GM12878 (cell line): ENCODE measurements around the gene WSCD2. TPM values are rescaled to one million over a fixed set of nuclear protein-coding genes. Genes with fewer than 3 reads are reported as not detected.

Source experiments
- ATAC-seq: fragments of 200-7000 bp; cut with Tn5 transposase; 3 replicates; pipeline ENCODE4 v1.9.1; 2020; ENCODE audit warnings: mild to moderate bottlenecking, moderate library complexity
- BruUV-seq: library from RNA; stranded (reverse); fragments of 400-500 nt; replicated peaks from 2 replicates; lab custom pipeline; 2021; lab: Mats Ljungman, UMichigan
- CTCF ChIA-PET: fragments of 300-600 bp; sonication (Branson Sonifier 250); formaldehyde crosslinking; extraction: SDS; loops from one replicate; lab custom pipeline; 2021; ENCODE audit warnings: inconsistent platforms; lab: Yijun Ruan, JAX
- POLR2A ChIA-PET: fragments of 350-600 bp; formaldehyde crosslinking; extraction: SDS; loops from one replicate; lab custom pipeline; 2021; ENCODE audit warnings: inconsistent platforms; lab: Charles Lee
- RAD21 ChIA-PET: fragments of 300-600 bp; sonication (Branson Sonifier 250); formaldehyde crosslinking; loops from one replicate; lab custom pipeline; 2023; ENCODE audit warnings: antibody characterized with exemption; ENCODE audit not compliant: unreplicated experiment; lab: Charles Lee
- SMC1A ChIA-PET: fragments of 300-600 bp; sonication (Branson Sonifier 250); formaldehyde crosslinking; loops from one replicate; lab custom pipeline; 2023; ENCODE audit not compliant: unreplicated experiment, uncharacterized antibody; lab: Charles Lee
- DNase-seq: peaks from one replicate; pipeline ENCODE4 v3.0.0-alpha.2; 2011; ENCODE audit warnings: low read depth, low spot score
- FAIRE-seq: peaks from 3 replicates; lab custom pipeline; 2011; peaks lifted over from hg19 to GRCh38; lab: Jason Lieb, UNC
- H2AFZ ChIP-seq: 2 replicates; pipeline ENCODE4 v1.6.0; 2011; ENCODE audit warnings: low read depth, low read length, control low read depth; ENCODE audit not compliant: control insufficient read depth
- H3K27ac ChIP-seq: 2 replicates; pipeline ENCODE4 v1.5.1; 2011; ENCODE audit warnings: control low read depth; ENCODE audit not compliant: control insufficient read depth, insufficient read depth
- H3K27me3 ChIP-seq, 2 experiments: replicated peaks in 1 of 2; 2 replicates each; pipeline versions ENCODE4 v1.6.0 to v1.6.1; 2011; ENCODE audit warnings: low read length in 1 of 2; ENCODE audit not compliant: control insufficient read depth in 2 of 2, insufficient read depth in 2 of 2
- H3K36me3 ChIP-seq, 2 experiments: 2 replicates each; pipeline ENCODE4 v1.5.1; 2011; ENCODE audit warnings: low read length in 1 of 2; ENCODE audit not compliant: control insufficient read depth in 2 of 2, insufficient read depth in 2 of 2
- H3K4me1 ChIP-seq: 2 replicates; pipeline ENCODE4 v1.6.1; 2011; ENCODE audit warnings: mild to moderate bottlenecking, low read length, moderate library complexity, mixed read lengths; ENCODE audit not compliant: control insufficient read depth, insufficient read depth
- H3K4me2 ChIP-seq: 2 replicates; pipeline ENCODE4 v1.6.0; 2011; ENCODE audit warnings: control low read depth; ENCODE audit not compliant: control insufficient read depth, insufficient read depth
- H3K4me3 ChIP-seq: fragments of 200-600 bp; sonication (generic); 2 replicates; pipeline ENCODE4 v1.5.1; 2016
- H3K79me2 ChIP-seq: 2 replicates; pipeline ENCODE4 v1.6.0; 2011; ENCODE audit warnings: low read length; ENCODE audit not compliant: control insufficient read depth, insufficient read depth
- H3K9ac ChIP-seq: 2 replicates; pipeline ENCODE4 v1.8.0; 2011; ENCODE audit warnings: low read length, control low read depth, mixed read lengths; ENCODE audit not compliant: control insufficient read depth, insufficient read depth
- H3K9me3 ChIP-seq: replicated peaks from 3 replicates; pipeline ENCODE4 v1.5.1; 2011; ENCODE audit warnings: mild to moderate bottlenecking, low read length; ENCODE audit not compliant: control insufficient read depth, insufficient read depth
- H4K20me1 ChIP-seq: 2 replicates; pipeline ENCODE4 v1.6.0; 2011; ENCODE audit not compliant: control insufficient read depth, insufficient read depth
- ATF7 ChIP-seq: fragments of 450-650 bp; IDR thresholded peaks from 2 replicates; pipeline ENCODE4 v1.6.1; 2016; ENCODE audit warnings: low read depth, mild to moderate bottlenecking
- CEBPB ChIP-seq, 2 experiments: fragments of 150-350 bp in 1 of 2; IDR thresholded peaks; 2 replicates each; pipeline ENCODE4 v1.6.1; 2012 to 2014; ENCODE audit warnings: low read depth in 2 of 2, low read length in 2 of 2, borderline replicate concordance in 1 of 2, inconsistent platforms in 1 of 2
- E2F8 ChIP-seq: fragments of 450-650 bp; IDR thresholded peaks from 2 replicates; pipeline ENCODE4 v1.6.1; 2018; ENCODE audit warnings: mild to moderate bottlenecking, low read depth, moderate library complexity; ENCODE audit not compliant: partially characterized antibody
- ELK1 ChIP-seq: IDR thresholded peaks from 2 replicates; pipeline ENCODE4 v1.6.1; 2012; ENCODE audit warnings: low read depth, low read length, improper control_type of control experiment
- ESRRA ChIP-seq: IDR thresholded peaks from 2 replicates; pipeline ENCODE4 v1.6.1; 2012; ENCODE audit warnings: mild to moderate bottlenecking, low read length, improper control_type of control experiment
- EZH2 ChIP-seq: IDR thresholded peaks from 2 replicates; pipeline ENCODE4 v1.6.1; 2012; ENCODE audit warnings: low read depth, mild to moderate bottlenecking, control low read depth, inconsistent platforms, low read length, borderline replicate concordance; ENCODE audit not compliant: control insufficient read depth
- JUNB ChIP-seq: IDR thresholded peaks from 2 replicates; pipeline ENCODE4 v1.6.1; 2016; ENCODE audit warnings: antibody characterized with exemption, mild to moderate bottlenecking
- MEF2A ChIP-seq: IDR thresholded peaks from 2 replicates; pipeline ENCODE4 v1.6.1; 2011; ENCODE audit warnings: low read depth, mild to moderate bottlenecking, low read length, moderate library complexity; ENCODE audit not compliant: insufficient read depth
- RB1 ChIP-seq: fragments of 450-650 bp; formaldehyde crosslinking; IDR thresholded peaks from 2 replicates; pipeline ENCODE4 v1.6.1; 2017; ENCODE audit warnings: mild to moderate bottlenecking, borderline replicate concordance
- SP1 ChIP-seq: IDR thresholded peaks from one replicate; pipeline ENCODE4 v1.6.1; 2011; ENCODE audit warnings: low read depth, low read length
- SUPT20H ChIP-seq: IDR thresholded peaks from 2 replicates; pipeline ENCODE4 v1.6.1; 2011; ENCODE audit warnings: low read depth, mild to moderate bottlenecking, low read length, moderate library complexity, borderline replicate concordance; ENCODE audit not compliant: control insufficient read depth
- USF2 ChIP-seq: IDR thresholded peaks from 2 replicates; pipeline ENCODE4 v1.6.1; 2011; ENCODE audit warnings: low read depth, low read length, improper control_type of control experiment, borderline replicate concordance
- WRNIP1 ChIP-seq: IDR thresholded peaks from 2 replicates; pipeline ENCODE4 v1.6.1; 2011; ENCODE audit warnings: low read depth, low read length, improper control_type of control experiment, borderline replicate concordance
- YBX1 ChIP-seq: fragments of 450-650 bp; IDR thresholded peaks from 2 replicates; pipeline ENCODE4 v1.6.1; 2016; ENCODE audit warnings: antibody characterized with exemption
- ZZZ3 ChIP-seq: IDR thresholded peaks from 2 replicates; pipeline ENCODE4 v1.6.1; 2011; ENCODE audit warnings: low read depth; ENCODE audit not compliant: control insufficient read depth, insufficient read length
- WGBS: methylation state at CpG from one replicate; pipeline ENCODE4 v1.1.6; 2016; ENCODE audit warnings: low lambda C conversion rate; ENCODE audit not compliant: insufficient replicate concordance, insufficient coverage; ENCODE audit errors: missing lambda C conversion rate; 5-methylcytosine and 5-hydroxymethylcytosine counted together
- in situ Hi-C: fragments of 300-500 bp; cut with MboI; formaldehyde crosslinking; loops from 9 replicates; pipeline ENCODE4 v1.14.3; 2018; ENCODE audit warnings: mixed read lengths
- intact Hi-C: fragments of 100-400 bp; cut with micrococcal nuclease; formaldehyde crosslinking; loops from one replicate; pipeline ENCODE4 v1.14.2; 2022; ENCODE audit not compliant: unreplicated experiment
- polyA plus RNA-seq, 11 experiments: library from polyadenylated mRNA; depleted of rRNA in 4 of 11; unstranded in 6 of 11; stranded (reverse) in 5 of 11; fragments of >200 nt; fragmentation: Nextera tagmentation in 4 of 11; fragmentation: Illumina TruSeq in 1 of 11; extraction: Ambion mirVana in 4 of 11; extraction: Trizol in 1 of 11; gene quantifications; 1 replicate in 1 of 11; 2 replicates in 10 of 11; pipeline versions ENCODE4 v1.2.1 to v1.2.3, GENCODE V29; 2011 to 2016; ENCODE audit warnings: inconsistent platforms in 2 of 11, missing spikeins in 2 of 11, low read depth in 1 of 11
- total RNA-seq, 4 experiments: library from RNA; depleted of rRNA in 3 of 4; stranded (reverse); fragments of >200 nt in 3 of 4; fragmentation: Illumina TruSeq in 1 of 4; extraction: Trizol in 1 of 4; gene quantifications; 2 replicates each; pipeline versions ENCODE4 v1.2.1 to v1.2.3, GENCODE V29; 2013 to 2021

WSCD2 gene
- total and polyA plus RNA-seq, 10 of the 15 experiments (the other 5 are each of a cell fraction or from before 2014, with no cell fraction given), result 0.41 TPM; not detected in 9

- no peak for TF ChIP-seq SP1
- TF ChIP-seq RB1, result no peak
- TF ChIP-seq SUPT20H, result no peak
- TF ChIP-seq CEBPB (IDR thresholded peaks at IDR 0.05; ENCODE audit: borderline replicate concordance in 1 of 2, low read depth in 2 of 2, low read length in 2 of 2), result no peak
- no peak for TF ChIP-seq USF2
- TF ChIP-seq ZZZ3, result no peak
Observed at GRCh38 chr12:108254517-108255251, 125.6 kb downstream of the WSCD2 start (continued).

GRCh38 chr12:108255252-108255602 lies 126.1 kb downstream of the WSCD2 start:
- whole genome bisulfite sequencing, result 73% methylated on average over 3 of the region's 3 CpGs
- DNase-seq (no peak), FAIRE-seq (no peak), ATAC-seq (no peak)
- POLR2A ChIA-PET, result no interaction called here
- H3K27ac ChIP-seq, result no peak overlapping the region
- no peak overlapping the region for H3K9ac ChIP-seq
- CTCF ChIA-PET, result no interaction called here
- no peaks in the 10 kb centered on the region for H3K27me3 ChIP-seq
- in situ Hi-C loops (no loop called here), intact Hi-C loops (no loop called here)
- no peaks in the 10 kb centered on the region for H3K4me1 ChIP-seq
- SMC1A ChIA-PET, result no interaction called here
- no peak overlapping the region for H2AFZ ChIP-seq
- no peak overlapping the region for H3K4me2 ChIP-seq
- RAD21 ChIA-PET, result no interaction called here
- H3K9me3 ChIP-seq, result peaks cover 2% of the 10 kb centered on the region; the same call in 2 of the 3 replicates
- no peak overlapping the region for H3K4me3 ChIP-seq
- no peaks in the 10 kb centered on the region for H3K79me2 ChIP-seq
- H3K36me3 ChIP-seq, result no peaks in the 10 kb centered on the region
- no TSS peak for BruUV-seq
- H4K20me1 ChIP-seq, result no peaks in the 10 kb centered on the region
- TF ChIP-seq EZH2, result no peak
- TF ChIP-seq JUNB, result no peak
- no peak for TF ChIP-seq E2F8
- TF ChIP-seq ATF7, result no peak
- TF ChIP-seq WRNIP1, result no peak
- no peak for TF ChIP-seq ESRRA
- TF ChIP-seq YBX1, result no peak
- TF ChIP-seq MEF2A, result no peak
- TF ChIP-seq ELK1, result no peak
